RKO (cell line): ENCODE measurements around the gene LURAP1L.

Experiments
- DNase-seq: peaks from one replicate; pipeline ENCODE4 v3.0.0-alpha.2; 2016; ENCODE audit warnings: low spot score

The LURAP1L gene, protein sequence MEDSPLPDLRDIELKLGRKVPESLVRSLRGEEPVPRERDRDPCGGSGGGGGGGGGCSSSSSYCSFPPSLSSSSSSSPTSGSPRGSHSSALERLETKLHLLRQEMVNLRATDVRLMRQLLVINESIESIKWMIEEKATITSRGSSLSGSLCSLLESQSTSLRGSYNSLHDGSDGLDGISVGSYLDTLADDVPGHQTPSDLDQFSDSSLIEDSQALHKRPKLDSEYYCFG

DNA sequence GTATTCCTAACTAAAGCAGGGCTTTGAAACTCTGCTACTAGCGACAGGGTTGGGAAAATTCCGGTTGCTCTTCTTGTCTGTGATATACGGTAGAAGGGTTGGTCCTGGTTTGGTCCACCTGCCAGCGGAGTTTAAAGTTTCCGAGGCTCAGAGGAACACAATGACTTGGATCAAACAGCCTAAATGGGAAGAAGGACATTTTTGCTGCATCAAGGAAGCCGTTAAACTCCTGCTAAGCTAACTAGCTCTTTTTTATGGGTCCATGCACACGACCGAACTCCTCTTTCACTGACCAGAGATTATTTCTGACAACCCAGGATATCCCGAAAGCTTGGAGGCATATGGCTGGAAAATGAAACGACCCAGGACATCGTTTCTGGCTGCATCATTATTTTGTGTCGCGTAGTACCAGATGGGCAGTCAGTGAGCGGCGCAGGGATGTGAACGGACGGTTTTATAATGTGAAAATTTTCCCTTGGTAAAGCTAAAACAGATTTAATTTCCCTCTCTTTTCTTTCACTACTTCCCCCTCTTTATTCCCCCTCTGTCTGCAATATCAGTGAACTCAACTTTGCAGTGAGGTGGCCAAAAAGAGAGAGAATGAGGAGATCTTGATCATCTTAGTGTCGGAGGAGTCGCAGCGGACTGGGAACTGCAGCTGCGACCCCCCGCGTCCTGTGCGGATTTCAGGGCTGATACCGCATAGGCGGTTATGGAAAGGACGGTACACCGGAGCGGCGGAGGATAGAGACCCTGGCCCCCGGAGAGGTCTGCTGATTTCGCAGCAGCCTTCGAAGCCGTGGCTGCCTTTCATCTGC lies at the start of gene LURAP1L:
Gene LURAP1L, plus strand, starts transcription at position 160 of the 818 bp plus-strand sequence. CDS start 696 bp downstream, outside the sequence.
- peak; percentile 81 for DNase-seq

DNA sequence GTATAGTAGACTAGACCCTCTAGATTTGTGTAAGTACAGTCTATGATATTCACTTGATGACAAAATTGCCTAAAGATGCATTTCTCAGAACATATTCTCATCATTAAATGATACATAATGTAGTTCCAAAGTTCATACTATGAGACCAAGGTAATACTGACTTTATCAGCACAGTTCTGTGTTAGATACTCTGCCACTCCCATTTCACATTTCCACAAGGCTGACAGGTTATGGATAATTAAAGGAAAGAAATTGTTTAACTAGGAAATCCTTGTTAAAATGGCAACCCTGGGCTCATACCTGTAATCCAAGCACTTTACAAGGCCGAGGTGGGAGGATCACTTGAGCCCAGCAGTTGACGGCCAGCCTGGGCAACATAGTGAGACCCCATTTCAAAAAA lies 48.0 kb upstream of the LURAP1L start:
- no peak for DNase-seq

DNA sequence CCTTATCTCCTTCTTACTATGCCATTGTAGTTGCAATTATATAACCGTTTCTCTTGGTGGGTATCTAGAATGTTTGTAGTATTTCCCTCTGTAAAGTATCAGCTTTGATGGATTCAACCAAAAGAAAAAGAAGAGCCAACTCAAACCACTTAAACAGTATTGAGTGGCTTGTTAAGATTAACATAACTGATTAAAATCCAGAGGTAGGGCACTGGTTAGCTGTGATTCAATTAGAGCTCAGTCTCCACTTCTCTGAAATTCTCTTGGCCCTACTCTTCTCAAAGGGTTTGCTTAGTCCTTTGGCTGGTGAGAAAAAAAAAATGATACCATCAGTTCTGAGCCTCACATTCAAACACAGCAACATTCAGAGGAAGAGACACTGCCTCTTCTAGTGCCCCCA lies 44.6 kb upstream of the LURAP1L start:
- DNase-seq = no peak

DNA sequence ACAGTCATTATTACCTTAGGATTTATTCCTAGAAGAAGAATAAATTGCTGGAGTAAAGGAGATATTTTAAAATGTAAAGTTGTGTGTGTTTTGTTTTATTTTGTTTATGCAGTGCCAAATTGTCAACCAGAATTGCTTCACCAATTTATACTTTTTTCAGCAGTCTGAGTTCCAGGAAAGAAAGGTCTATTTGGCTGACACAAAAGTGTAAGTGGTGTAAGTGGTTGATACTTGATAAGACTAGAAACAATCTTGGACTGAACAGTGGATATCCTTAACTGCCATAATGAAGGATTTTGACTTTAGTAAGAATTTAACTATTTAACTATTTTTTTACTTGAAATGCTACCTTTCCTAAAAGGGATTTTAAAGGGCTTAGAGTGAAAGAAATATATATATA lies 43.9 kb upstream of the LURAP1L start:
- DNase-seq = no peak

DNA sequence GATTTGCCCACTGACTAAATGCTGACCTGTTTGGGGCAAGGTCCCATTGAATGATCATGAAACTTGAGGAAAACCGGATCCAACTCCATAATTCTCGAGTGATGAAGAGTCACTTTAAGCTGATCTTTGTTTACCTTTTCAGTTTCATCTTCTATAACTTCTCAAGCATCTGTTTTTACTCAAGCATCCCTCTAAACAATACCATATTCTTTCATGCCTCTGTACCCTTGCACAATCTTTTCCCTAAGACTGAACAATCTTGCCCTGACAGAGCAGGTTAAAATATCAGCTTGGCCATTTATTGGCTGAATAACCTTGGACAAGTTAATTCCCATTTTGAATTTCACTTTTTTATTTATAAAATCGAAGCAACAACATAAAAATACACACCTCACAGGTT lies 41.8 kb upstream of the LURAP1L start:
- DNase-seq = no peak

DNA sequence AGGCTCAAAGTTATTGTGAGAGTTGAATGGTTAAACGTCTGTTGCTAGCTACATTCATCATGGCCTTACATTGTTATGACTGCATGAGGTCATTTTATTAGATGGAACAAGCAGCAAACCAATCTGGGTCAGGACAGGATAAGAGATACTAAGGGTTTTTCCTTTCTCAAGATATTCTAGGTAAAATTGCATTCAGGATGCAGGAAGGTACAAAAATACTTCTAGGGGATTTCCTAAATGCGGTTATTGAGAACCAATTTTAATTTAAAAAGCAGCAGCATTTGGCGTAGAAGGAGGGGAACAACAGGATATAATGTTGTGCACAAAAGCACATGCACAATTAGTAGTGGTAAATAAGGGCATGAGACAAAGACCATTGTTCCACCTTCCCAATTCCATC lies 39.2 kb upstream of the LURAP1L start:
- no peak for DNase-seq

DNA sequence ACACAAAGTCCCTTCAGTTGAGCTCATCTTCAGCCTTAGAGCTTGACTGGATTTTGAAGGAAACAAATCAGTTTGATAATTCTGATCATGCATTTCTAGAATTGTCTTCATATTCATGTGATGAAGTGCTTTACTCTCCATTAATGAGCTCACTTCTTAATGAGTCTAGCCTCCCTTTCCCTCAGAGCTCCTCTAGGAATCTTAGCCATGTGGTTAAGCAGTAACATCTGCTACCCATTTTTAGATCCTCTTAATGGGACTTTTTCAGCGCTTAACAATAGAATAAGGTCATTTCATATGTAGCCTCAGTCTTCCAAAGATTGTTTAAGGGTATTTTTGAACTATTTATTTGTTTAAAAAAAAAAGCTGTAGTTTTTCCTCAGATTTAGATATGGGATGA lies 36.9 kb upstream of the LURAP1L start:
- DNase-seq = no peak

DNA sequence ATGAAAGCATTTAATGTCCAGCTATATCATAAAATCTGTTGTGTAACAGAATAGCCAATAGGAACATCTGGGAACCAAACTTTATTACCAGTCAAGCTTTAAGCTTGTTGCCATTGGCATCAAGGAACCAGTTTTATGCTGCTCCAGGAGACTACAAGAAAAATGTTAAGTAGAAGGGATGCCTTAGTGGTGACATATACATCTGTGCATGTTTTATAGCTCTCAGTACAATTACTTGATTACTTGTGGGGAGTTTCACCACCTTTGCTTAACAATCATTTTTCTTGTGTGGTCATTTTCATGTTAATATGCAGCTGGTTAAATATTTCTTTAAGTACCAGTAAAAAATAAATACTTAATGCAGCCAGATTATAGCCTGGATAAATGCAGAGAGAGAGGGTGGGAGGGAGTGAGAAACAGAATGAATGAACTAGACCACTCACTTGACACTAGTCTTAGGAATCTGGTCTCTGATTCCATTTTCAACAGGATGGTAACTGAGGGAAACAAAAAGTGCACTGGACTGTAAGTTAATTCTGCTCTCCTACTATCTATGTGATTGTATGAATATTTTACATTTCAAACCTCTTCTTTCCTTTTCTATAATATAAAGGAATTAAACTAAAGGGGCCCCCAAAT lies 35.7 kb upstream of the LURAP1L start:
- DNase-seq = no peak

DNA sequence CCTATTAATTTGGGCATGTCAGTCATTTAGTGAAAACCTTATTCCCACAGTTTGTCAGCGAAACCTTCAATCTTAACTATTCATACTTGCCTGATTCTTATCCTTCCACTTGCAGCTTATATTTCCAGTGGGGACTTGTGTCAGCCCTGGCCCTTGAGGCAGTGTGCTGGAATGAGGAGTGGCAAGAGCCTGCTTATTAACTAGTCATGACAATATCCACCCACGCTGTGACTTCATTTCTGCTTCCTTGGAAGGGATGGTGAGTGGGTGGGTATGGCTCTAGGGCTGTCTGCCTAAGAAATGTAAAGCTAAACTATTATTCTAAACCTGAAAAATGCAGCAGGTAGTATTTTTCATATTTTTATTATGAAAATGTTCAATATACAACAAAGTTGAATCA lies 34.0 kb upstream of the LURAP1L start:
- peak; percentile 9 for DNase-seq

DNA sequence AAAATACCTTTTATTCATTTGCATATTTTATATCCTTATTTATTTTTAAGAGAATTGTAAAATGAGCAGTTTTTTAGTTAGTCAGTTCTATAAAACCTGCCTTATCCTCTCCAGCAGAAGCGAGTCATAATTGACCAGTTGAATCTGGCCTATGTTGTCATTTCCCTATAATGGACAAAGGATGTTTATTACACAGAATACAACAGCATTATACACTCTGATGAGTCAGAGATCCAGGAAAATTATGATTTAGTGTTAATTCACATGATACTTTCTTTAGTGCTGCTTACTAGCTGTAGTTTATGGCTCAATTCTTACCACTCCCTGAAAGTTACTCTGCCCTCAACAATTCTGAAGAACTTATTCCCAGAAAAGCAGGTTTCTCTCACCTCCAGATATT lies 26.8 kb upstream of the LURAP1L start:
- peak; percentile 69 for DNase-seq

DNA sequence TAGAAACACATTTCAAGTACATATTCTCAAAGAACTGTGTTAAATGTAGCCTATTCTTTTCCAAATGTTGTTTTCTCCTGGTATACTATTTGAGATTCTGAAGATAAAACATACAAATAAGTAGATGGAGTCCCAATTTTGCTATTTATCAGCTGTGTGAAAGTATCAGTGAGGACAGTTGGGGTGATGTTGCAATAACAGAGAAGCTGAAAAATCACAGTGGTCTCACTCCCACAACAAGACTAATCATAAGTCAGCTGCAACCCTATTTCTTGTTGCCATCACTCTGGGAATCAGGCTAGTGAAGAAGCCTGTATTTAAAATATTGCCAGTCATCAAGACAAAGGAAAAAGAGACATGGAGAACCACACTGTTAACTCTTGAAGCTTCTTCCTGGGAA lies 25.9 kb upstream of the LURAP1L start:
- DNase-seq = no peak

DNA sequence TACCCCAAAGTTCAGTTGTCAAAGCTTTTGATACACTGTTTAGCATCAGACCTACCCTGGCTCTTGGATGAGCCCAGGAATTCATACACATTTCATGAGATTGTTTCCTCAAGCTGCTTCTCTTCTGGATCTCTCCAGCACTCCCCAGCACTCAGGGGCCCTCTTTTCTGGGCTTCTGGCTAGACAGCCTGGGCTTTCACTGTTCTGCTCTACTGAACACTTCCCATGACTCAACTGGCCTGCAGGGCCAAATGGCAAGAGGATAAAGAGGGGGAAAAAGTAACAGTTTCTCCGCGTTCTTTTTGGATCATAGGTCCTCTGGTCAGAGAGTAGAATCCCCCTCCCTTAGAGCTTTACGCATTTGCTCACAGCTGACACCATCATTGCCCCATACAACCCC lies 20.9 kb upstream of the LURAP1L start:
- no peak for DNase-seq

DNA sequence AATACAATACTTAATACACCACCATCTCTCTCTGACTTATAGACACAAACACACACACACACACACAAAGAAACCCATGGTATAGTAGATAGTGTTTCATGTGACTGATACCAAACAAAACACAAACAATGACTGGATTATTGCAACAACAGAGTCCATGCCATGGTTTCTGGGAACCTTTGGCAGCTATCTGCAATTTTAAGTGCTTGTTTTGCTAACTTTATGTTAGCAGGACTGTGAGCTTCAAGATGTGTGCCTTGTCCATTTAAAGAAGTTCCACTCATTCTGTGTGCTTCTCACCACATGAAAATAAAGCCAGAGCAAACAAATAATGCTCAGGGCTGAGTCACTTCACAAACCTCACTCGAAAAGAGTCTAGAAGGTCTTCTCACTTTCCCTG lies 15.1 kb upstream of the LURAP1L start:
- no peak for DNase-seq

DNA sequence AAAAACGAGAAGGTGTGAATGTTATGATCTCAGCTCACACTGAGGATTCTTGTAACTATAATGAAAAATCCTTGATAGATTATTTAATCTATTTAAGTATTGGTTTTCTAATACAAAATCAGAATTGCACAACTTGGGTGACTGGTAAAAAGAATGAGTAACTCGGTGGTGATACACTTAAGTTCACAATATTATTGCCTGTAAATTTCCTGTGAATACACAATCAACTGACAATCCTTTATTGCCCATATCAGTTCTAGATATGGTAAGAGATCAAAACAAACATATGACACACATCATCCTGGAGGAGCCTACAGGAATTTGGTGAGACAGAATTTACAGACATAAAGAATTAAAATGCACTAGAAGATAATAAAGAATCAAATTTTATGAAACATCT lies 14.1 kb upstream of the LURAP1L start:
- no peak for DNase-seq

DNA sequence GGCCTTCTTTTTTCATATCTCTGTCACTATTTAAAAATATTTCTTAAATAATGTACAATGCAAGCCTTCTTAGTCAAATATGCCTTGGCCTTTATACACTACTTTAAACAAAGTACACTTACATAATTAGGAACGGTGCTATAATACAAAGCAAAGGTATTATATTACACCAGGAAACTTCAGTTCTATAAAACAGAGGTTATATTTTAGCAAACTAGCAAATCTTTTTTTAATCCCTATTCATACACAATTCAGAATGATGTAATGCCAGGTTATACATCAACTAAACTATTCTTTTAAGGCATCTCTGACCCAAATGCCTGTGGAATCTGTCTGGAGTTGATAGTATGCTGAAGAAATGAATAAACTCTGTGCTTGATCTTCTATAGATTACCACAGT lies 10.7 kb upstream of the LURAP1L start:
- no peak for DNase-seq

DNA sequence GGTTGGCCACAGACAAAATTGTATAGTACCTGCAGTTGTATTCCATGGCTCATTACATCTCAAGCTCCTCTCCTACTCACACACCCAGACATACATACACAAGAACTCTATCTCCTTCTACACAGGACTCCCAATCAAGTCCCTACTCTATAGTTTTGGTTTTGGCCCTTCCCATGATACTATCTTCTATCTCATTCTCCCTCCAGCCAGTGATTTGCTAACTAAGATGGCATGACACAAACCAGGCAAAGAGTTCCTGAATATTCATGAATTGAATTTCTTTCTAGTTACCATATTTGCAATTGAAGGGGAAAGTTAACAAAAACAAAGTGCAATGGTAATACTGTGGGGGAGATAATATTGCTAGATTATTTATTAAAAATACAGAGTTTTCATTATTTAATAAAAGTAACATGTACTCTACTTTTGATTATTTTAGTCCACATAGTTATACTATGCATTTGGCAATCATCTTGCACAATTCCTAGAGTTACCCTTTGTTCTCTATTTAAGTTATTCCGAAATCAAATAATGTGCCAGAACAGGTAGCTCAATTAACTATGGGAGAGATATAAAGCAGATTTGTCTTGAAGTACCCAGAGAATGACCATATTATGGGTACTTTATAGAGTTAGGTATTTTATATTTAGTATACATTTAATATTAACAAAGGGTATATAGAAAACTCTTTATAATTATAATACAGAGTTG lies 9.6 kb upstream of the LURAP1L start:
- DNase-seq = no peak

DNA sequence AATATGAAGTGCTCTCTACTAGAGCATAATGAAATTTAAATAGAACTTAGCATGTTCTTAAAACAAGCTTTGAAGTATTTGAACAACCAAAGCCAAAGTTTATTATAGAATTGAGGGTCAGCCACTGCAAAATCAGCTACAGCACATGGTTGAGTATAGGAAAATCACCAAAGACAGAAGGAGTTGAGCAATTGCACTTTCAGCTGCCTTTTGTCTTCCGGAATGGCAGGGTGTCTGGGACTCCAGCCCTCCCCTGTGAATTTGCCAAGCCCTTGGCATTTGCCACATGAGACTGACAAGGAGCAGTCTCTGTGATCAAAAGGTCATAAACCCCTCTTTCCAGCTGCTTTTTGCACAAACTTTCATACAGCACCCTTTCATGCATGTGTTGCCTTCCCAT lies 8.5 kb upstream of the LURAP1L start:
- DNase-seq = no peak

DNA sequence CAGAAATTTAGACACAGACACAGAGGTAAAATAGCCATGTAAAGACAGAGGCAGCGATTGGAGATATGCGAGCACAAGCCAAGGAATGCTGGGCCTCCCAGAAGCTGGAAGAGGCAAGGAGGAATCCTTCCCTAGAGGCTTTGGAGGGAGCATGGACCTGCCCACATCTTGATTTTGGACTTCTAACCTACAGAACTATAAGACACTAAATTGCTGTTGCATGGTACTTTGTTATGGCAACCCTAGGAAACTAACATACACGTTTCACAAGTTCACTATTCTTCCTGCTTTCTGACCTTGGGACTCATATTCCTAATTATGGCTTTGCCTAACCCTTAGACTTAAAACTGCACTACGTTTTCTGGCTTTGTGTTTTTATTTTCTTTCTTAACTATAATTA lies 4.6 kb upstream of the LURAP1L start:
- DNase-seq = no peak

DNA sequence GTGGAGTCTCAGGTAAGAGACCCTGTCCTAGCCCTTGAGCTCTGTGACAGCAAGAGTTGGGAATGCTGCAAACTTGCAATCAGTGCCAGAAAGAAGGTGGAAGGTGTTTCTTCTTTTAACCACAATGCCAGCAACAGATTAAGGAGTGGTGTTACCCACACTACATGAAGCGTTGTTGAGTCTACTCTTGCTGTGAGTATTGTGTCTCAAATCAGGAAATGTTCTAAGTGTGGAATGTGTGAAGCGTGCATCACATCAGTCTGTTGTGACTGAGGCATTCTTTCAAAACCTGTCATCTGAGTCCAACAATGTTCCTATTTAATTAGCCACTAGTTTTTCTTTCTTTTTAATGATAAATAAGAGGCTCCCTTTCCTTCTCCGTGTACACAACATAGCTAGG lies 2.9 kb upstream of the LURAP1L start:
- peak; percentile 66 for DNase-seq

DNA sequence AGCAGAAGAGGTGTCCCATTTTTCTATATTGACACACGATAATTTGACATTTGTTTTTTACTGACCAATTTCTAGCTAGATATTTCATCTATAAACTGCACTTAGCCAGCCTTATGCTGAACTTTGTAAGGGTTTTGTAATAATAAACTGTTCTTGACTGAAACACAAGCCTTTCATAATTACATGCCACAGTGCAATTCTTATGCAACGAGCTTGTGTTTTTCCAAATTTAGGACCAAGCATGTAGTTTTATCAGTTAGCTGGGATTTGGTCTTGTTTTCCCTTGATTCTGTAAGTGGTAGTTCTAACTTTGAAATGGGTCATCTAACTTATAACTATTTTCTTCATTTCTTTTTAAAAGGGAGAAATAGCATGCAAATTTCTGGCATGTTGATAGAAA lies 1.3 kb upstream of the LURAP1L start:
- no peak for DNase-seq

DNA sequence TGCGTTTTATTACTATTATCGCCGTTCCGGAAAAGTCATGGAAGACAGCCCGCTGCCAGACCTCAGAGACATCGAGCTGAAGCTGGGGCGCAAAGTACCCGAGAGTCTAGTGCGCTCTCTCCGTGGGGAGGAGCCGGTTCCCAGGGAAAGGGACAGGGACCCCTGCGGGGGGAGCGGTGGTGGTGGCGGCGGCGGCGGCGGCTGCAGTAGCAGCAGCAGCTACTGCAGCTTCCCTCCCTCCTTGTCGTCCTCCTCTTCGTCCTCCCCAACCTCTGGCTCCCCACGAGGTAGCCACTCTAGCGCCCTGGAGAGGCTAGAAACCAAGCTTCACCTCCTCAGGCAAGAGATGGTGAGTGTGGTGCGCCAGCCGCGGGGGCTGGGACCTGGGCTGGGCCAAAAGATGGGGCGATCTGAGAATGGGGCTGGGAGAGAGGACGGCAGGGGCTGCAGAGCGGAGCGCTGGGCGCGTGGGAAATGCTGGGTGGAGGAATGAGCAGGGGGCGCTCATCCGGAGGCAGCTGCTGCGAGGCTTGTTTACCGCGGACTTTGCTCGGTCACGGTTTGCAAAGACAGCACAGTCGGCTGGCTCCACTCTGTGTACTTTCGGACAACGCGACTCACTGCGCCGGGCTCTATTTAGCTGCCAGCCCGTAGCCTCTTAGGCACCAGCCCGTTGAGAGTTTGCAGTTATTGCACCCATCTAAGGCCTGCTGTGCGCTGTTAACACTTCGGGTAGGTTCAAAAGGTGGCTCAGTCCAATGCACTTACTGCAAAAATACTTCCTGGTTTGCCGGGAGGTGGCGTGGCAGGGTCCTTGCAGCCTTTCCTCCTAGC lies 1.1 kb downstream of the LURAP1L start:
- DNase-seq = peak; percentile 90
